Neural crest cell (in vitro differentiated cells): Measurements from ENCODE around the gene FOS. TPM values are rescaled to one million over a fixed set of nuclear protein-coding genes. Genes with fewer than 3 reads are reported as not detected.
"Not testable (repeated sequence)": the region's sequence is repeated elsewhere in the genome, so short reads cannot be mapped to it uniquely, and the experiment has no call there.

ENCODE experiments used
- DNase-seq: peaks from one replicate; pipeline ENCODE4 v3.0.0; 2021; ENCODE audit warnings: low read depth, mixed read lengths, low spot score
- H3K27ac Mint-ChIP-seq: one replicate; pipeline ENCODE4 v1.8.0; 2021; ENCODE audit warnings: mild to moderate bottlenecking, mixed read lengths; ENCODE audit not compliant: unreplicated experiment
- H3K27me3 Mint-ChIP-seq: 2 replicates; pipeline ENCODE4 v1.8.0; 2021; ENCODE audit warnings: low read depth, mild to moderate bottlenecking, mixed read lengths
- H3K36me3 Mint-ChIP-seq: 2 replicates; pipeline ENCODE4 v1.8.0; 2021; ENCODE audit warnings: low read depth, mild to moderate bottlenecking, mixed read lengths
- H3K4me1 Mint-ChIP-seq: 2 replicates; pipeline ENCODE4 v1.8.0; 2021; ENCODE audit warnings: mixed read lengths
- H3K4me3 Mint-ChIP-seq: one replicate; pipeline ENCODE4 v1.8.0; 2021; ENCODE audit warnings: mild to moderate bottlenecking, mixed read lengths
- H3K9me3 Mint-ChIP-seq: 2 replicates; pipeline ENCODE4 v1.8.0; 2021; ENCODE audit warnings: mixed read lengths
- CTCF ChIP-seq: fragments of 200-600 bp; sonication (generic); conservative IDR thresholded peaks from 2 replicates; pipeline ENCODE4 v1.5.0; 2021; ENCODE audit warnings: antibody characterized with exemption, mild to moderate bottlenecking
- total RNA-seq: library from RNA; stranded (reverse); gene quantifications from 2 replicates; pipeline ENCODE4 v1.2.1, GENCODE V29; 2021

The FOS gene
- total RNA-seq, 1 donor from 2014 or later: 3.8 TPM

- no peak for TF ChIP-seq CTCF
- Mint-ChIP-seq H3K36me3 (no peaks in the 10 kb centered on the region), H3K9me3 (no peaks in the 10 kb centered on the region), H3K4me3 (no peak overlapping the region), H3K4me1 (peaks cover 18% of the 10 kb centered on the region), H3K27me3 (no peaks in the 10 kb centered on the region), H3K27ac (no peak overlapping the region)
- no peak for DNase-seq
Observed at GRCh38 chr14:75232597-75232996, 46.0 kb upstream of the FOS start.

GRCh38 chr14:75234173-75235115, 44.2 kb upstream of the FOS start:
- Mint-ChIP-seq H3K9me3 (no peaks in the 10 kb centered on the region), H3K4me3 (no peak overlapping the region), H3K27ac (no peak overlapping the region)

GRCh38 chr14:75235198-75235597, 43.4 kb upstream of the FOS start:
- not testable (repeated sequence) for H3K27me3 Mint-ChIP-seq, H3K4me3 Mint-ChIP-seq, H3K9me3 Mint-ChIP-seq, DNase-seq, H3K36me3 Mint-ChIP-seq, H3K27ac Mint-ChIP-seq
- peaks cover 25% of the 10 kb centered on the region for H3K4me1 Mint-ChIP-seq

More at GRCh38 chr14:75234173-75235115, 44.2 kb upstream of the FOS start:
- Mint-ChIP-seq H3K36me3 (no peaks in the 10 kb centered on the region), H3K4me1 (peaks cover 25% of the 10 kb centered on the region), H3K27me3 (no peaks in the 10 kb centered on the region)
- no peak for DNase-seq
- no peak for TF ChIP-seq CTCF

GRCh38 chr14:75236467-75236866, 42.2 kb upstream of the FOS start:
- Mint-ChIP-seq H3K36me3 (no peaks in the 10 kb centered on the region), H3K27ac (no peak overlapping the region), H3K4me3 (no peak overlapping the region), H3K4me1 (peaks cover 25% of the 10 kb centered on the region), H3K9me3 (no peaks in the 10 kb centered on the region), H3K27me3 (no peaks in the 10 kb centered on the region)
- no peak for DNase-seq
- TF ChIP-seq CTCF: no peak

GRCh38 chr14:75236901-75237419, 41.7 kb upstream of the FOS start:
- Mint-ChIP-seq H3K4me3 (no peak overlapping the region), H3K4me1 (peaks cover 25% of the 10 kb centered on the region), H3K9me3 (no peaks in the 10 kb centered on the region), H3K27me3 (no peaks in the 10 kb centered on the region), H3K36me3 (no peaks in the 10 kb centered on the region), H3K27ac (no peak overlapping the region)
- DNase-seq: no peak
- TF ChIP-seq CTCF: no peak
